NCI-H460 (cell line): ENCODE data around the gene LCN12. TPM values are rescaled to one million over a fixed set of nuclear protein-coding genes. Genes with fewer than 3 reads are reported as not detected.
A peak's percentile ranks its signal among the peaks of the same experiment; 100 is the strongest.

ENCODE experiments used
- DNase-seq: peaks from one replicate; pipeline ENCODE4 v3.0.0-alpha.2; 2016; ENCODE audit warnings: low read depth; ENCODE audit errors: extremely low read depth
- polyA plus RNA-seq: library from polyadenylated mRNA; depleted of rRNA; stranded (reverse); fragments of >200 nt; gene quantifications from 2 replicates; pipeline ENCODE4 v1.2.3, GENCODE V29; 2014; cell fraction: nucleus; rRNA removed
- total RNA-seq: library from RNA; depleted of rRNA; stranded (reverse); fragments of >200 nt; shearing (Covaris generic); gene quantifications from 2 replicates; pipeline ENCODE4 v1.2.3, GENCODE V29; 2014; rRNA removed

LCN12 gene, protein sequence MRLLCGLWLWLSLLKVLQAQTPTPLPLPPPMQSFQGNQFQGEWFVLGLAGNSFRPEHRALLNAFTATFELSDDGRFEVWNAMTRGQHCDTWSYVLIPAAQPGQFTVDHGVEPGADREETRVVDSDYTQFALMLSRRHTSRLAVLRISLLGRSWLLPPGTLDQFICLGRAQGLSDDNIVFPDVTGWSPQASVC
- total RNA-seq: 1.2 and 1.5 TPM in 2 replicates
- polyA plus RNA-seq: 1.9 and 2.8 TPM in 2 replicates

GRCh38 chr9:136951541-136952320 is at the start of gene LCN12:
LCN12 (plus strand) TSS chr9:136952273; CDS start chr9:136952328, 55 bp downstream.
- no peak for DNase-seq

- DNase-seq: peak; percentile 87
Measured at GRCh38 chr9:136903041-136903554, 49.0 kb upstream of the LCN12 start.

DNA sequence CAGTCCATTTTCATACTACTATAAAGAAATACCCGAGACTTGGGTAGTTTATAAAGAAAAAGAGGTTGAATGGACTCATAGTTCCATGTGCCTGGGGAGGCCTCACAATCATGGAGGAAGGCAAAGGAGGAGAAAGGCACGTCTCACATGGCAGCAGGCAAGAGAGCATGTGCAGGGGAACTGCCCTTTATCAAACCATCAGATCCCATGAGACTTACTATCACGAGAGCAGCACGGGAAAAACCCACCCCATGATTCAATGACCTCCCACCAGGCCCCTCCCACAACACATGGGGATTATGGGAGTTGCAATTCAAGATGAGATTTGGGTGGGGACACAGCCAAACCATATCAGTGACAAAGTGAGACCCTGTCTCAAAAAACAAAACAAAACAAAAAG is 45.8 kb upstream of the LCN12 start:
- DNase-seq: no peak

DNA sequence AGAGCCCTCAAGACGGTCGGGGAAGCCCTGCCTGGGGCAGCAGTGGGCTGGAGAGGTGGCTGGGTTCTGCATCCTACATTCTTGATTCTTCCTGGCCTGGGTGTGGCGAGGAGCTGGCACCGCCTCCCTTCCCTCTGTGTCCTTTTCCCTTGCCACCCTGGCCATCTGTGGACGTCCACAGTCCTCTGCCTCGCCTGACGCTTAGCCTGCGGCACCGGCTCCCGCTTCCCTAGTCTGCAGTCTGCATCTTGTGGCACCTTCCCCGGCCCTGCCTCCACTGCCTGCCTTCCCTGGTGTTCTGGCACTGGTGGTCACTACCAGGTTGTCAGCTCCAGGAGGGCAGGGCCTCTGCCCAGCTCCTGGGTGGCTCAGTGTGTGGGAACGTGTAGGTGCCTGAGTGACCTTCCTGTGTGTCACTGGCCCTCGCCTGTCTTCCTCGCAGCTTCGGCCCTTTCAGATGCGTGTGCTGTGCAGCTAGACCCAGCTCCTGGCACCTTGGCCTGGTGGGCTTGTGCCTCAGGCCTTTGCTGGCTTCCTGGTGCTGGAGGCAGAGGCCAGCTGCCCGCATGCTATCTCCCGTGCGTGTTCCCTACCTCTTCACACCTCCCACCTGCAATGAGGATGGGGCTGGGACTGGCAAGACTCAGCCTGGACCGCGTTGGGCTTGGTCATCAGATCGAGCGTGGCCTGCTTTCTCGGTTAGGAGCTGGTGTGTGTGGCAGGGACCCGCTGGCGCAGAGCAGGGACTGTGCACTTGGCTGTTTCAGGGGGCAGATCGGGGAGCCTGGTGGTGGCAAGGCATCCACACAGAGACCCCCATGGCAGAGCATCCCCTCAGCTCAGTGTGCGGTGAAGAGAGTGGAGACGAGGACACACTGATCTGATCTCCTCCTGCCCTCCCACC is 44.8 kb upstream of the LCN12 start:
- no peak for DNase-seq

GRCh38 chr9:136910197-136910900 is 41.7 kb upstream of the LCN12 start:
- DNase-seq: no peak

DNA sequence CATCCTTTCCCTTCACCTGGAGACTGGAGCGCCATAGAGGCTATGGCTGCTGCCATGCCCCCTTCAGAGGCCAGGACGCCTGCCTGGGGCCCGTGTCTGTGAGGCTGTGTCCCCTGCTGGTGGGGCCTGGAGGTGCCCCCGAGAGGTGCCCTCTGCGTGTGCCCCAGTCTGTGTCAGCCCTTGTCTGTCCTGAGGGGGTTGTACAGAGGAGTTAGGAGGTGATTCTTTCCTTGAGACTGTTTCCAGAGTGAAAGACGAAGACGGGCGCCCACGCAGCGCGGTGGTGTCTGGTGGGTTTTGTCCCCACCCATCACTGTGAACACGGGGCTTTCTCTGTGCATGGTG is 41.2 kb upstream of the LCN12 start:
- DNase-seq: no peak

DNA sequence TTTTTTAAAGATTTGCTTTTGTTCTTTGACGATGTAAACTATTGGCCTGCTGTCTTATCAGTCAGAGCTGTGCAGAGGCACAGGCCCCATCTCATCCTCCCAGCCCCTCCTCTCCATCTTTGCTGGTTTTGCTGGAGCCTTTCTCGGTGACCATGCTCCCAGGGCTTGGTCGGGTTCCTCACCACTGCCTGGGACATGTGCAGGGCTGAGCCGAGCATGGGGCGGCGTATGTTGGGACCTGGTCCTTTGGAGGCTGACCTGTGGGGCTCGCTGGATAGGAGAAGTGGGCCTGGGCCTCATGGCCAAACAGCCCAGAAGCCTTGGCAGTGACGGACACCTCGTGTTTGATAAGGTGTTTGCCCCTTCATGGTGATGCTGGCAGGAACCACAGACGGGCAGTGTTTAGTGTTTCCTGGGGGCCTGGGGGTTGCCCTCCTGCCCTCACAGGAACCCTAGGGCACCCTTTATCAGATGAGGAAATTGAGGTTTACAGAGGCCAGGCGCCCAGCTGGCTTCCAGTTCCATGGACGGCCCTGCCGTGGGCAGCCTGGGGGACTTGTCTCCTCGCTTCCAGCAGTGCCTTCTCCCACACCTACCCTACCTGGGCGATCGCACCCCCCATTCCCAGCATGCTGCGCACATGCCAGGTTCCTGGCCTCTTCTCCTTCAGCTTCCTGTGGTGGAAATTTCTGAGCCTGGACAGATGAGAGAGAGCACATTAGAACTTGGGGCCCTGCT is 38.2 kb upstream of the LCN12 start:
- DNase-seq: no peak

DNA sequence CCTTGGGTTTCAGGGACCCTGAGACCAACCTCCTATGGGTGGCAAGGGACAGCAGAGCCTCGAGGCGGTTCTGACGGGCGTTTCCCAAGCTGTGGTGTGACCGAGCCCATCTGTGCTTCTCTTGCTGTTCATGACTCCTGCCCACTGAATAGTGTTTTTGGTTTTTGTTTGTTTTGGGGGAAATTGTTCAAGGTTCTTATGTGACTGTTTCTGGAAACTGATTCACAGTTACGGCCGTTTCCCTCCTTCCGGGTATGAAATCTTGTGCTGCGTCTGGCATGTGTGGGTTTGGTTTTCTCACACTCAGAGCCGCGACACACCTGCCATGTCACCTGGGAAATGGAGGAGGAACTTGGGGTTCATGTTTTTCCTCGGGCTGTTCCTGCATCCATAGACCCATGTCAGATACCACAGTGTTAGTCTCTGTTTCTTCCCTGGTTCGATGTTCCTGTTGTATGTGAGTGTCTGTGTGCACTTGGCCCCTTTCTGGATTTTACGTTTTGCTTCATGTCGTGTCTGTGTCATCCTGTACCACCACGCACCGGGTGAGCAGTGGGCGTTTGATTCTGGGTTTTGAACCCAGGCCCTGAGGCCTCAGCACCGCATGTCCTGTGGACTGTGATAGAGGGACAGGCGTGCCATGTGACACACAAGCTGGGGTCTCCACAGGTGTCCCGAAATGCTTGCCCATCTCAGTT is 36.3 kb upstream of the LCN12 start:
- DNase-seq: no peak

GRCh38 chr9:136916330-136917184 is 35.5 kb upstream of the LCN12 start:
- no peak for DNase-seq

DNA sequence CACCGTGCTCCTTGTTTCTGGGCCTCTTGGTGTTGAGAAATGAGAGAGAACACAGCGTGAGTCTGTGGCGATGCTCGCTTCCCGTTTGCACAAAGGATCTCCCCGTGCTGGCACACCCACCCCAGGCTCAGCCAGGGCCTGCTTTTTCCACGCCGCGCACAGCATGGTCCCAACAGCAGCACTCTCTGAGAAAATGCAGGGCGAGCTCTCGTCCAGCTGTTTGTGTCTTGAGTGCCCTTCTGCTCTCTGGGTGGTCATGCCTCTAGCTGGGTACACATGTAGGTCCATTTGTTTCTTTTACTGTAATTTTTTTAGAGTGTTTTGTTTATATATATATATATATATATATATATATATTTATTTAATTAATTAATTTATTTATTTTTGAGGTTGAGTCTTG is 34.2 kb upstream of the LCN12 start:
- no peak for DNase-seq

- DNase-seq: no peak
Measured at GRCh38 chr9:136920069-136920468, 32.0 kb upstream of the LCN12 start.

DNA sequence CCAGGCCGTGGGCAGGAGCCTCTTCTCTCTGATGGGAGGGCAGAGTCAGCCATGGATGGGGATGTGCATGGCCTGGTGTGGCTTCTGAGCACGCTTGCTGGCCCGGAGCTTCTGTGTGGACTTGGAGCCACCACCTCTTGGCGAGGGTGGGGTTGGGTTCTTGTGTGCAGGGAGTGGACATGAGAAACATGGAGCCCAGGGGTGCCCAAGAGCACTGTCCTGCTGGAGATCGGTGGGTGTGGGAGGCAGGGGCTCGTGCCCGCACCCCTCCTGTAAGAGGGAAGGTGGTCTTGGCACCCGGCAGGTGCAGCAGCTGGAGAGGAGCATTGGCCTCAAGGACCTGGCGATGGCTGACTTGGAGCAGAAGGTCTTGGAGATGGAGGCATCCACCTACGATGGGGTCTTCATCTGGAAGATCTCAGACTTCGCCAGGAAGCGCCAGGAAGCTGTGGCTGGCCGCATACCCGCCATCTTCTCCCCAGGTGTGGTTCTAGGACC is 31.3 kb upstream of the LCN12 start:
- DNase-seq: no peak

DNA sequence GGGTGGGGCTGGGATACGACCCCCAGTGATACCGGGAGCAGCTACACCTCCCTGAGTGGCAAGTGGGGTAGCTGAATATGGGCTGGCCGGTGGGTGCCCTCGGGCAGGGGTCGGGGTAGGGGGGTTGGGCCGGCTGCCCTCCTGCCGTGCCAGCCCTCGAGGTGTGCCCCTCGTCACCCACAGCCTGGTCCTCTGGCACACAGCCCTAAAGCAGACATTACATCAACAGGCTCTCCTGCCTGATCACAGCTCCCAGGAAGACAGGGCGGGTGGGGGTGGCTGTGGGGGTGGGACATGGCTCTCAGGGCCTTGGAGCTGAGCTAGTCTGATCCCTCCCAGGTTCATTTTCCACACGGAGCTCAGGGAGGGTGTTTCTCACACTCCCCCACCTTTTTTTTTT is 30.8 kb upstream of the LCN12 start:
- DNase-seq: no peak

- DNase-seq: no peak
Measured at GRCh38 chr9:136921718-136922117, 30.4 kb upstream of the LCN12 start.

DNA sequence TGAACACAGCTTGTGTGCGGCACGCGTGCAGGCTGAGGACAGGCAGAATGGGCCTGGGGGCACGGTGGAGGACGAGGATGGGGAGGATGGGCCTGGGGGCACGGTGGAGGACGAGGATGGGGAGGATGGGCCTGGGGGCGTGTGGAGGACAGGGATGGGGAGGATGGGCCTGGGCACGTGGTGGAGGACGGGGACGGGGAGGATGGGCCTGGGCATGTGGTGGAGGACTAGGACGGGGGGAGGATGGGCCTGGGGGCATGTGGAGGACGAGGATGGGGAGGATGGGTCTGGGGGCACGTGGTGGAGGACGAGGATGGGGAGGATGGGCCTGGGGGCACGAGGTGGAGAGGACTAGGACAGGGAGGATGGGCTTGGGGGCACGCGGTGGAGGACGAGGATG is 29.5 kb upstream of the LCN12 start:
- DNase-seq: no peak

DNA sequence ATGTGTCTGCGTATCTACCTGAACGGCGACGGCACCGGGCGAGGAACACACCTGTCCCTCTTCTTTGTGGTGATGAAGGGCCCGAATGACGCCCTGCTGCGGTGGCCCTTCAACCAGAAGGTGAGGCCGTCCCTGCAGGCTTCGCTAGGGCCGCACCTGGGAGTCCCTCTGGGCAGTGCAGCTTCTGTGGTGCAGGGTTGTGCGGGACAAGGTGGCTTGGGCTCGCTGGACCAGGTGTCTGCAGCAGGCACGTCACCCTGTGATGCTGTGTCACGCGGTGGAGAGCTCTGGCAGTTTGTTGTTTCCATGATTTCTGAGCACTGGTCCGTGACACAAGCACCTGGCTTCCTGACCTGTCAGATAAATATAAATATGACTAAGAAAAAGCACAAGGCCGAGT is 28.2 kb upstream of the LCN12 start:
- no peak for DNase-seq

- DNase-seq: no peak
Measured at GRCh38 chr9:136925414-136926153, 26.5 kb upstream of the LCN12 start.
